Loucy (cell line): ENCODE measurements around the gene ADAMTS8.

Experiments used
- H2AFZ ChIP-seq: fragments of 200-600 bp; sonication (generic); 2 replicates; pipeline ENCODE4 v1.6.0; 2016; ENCODE audit warnings: antibody characterized with exemption, mild to moderate bottlenecking, low read length, moderate library complexity
- H3F3A ChIP-seq: fragments of 200-600 bp; 2 replicates; pipeline ENCODE4 v1.6.0; 2016; ENCODE audit warnings: antibody characterized with exemption, low read depth, mild to moderate bottlenecking
- H3K27me3 ChIP-seq: fragments of 200-600 bp; sonication (generic); 2 replicates; pipeline ENCODE4 v1.6.1; 2014; ENCODE audit warnings: low read length, mild to moderate bottlenecking; ENCODE audit not compliant: insufficient read depth, poor library complexity, severe bottlenecking
- H3K36me3 ChIP-seq: fragments of 200-600 bp; sonication (generic); 2 replicates; pipeline ENCODE4 v1.6.1; 2016; ENCODE audit warnings: low read length; ENCODE audit not compliant: insufficient read depth
- H3K4me1 ChIP-seq: fragments of 200-600 bp; sonication (generic); 2 replicates; pipeline ENCODE4 v1.5.1; 2014; ENCODE audit warnings: low read length, mild to moderate bottlenecking; ENCODE audit not compliant: insufficient read depth, poor library complexity, severe bottlenecking
- H3K4me2 ChIP-seq: fragments of 200-600 bp; sonication (generic); 2 replicates; pipeline ENCODE4 v1.6.0; 2014; ENCODE audit warnings: antibody characterized with exemption, low read length, low read depth, mild to moderate bottlenecking; ENCODE audit not compliant: poor library complexity, severe bottlenecking
- H3K4me3 ChIP-seq: fragments of 200-600 bp; sonication (generic); 2 replicates; pipeline ENCODE4 v1.5.1; 2014; ENCODE audit warnings: low read length, mild to moderate bottlenecking, mixed read lengths; ENCODE audit not compliant: poor library complexity, severe bottlenecking
- H3K79me2 ChIP-seq: fragments of 200-600 bp; sonication (generic); 2 replicates; pipeline ENCODE4 v1.6.1; 2014; ENCODE audit warnings: low read length; ENCODE audit not compliant: insufficient read depth
- H3K9ac ChIP-seq: fragments of 200-600 bp; sonication (generic); 2 replicates; pipeline ENCODE4 v1.6.0; 2014; ENCODE audit warnings: mild to moderate bottlenecking, low read depth, low read length, moderate library complexity; ENCODE audit not compliant: poor library complexity, severe bottlenecking
- H3K9me2 ChIP-seq: fragments of 200-600 bp; sonication (generic); replicated peaks from 2 replicates; pipeline ENCODE4 v1.6.1; 2016; ENCODE audit warnings: low read depth, low read length, mixed read lengths
- H3K9me3 ChIP-seq: fragments of 200-600 bp; sonication (generic); 2 replicates; pipeline ENCODE4 v1.6.1; 2014; ENCODE audit warnings: mild to moderate bottlenecking, antibody characterized with exemption, low read length, low read depth; ENCODE audit not compliant: insufficient read depth
- H4K20me1 ChIP-seq: fragments of 200-600 bp; sonication (generic); 2 replicates; pipeline ENCODE4 v1.6.0; 2014; ENCODE audit warnings: antibody characterized with exemption, low read length, mild to moderate bottlenecking; ENCODE audit not compliant: insufficient read depth, poor library complexity, severe bottlenecking
- CTCF ChIP-seq: fragments of 200-600 bp; sonication (generic); conservative IDR thresholded peaks from 2 replicates; pipeline ENCODE4 v1.5.1; 2014; ENCODE audit warnings: mild to moderate bottlenecking, antibody characterized with exemption, low read length
- EZH2phosphoT487 ChIP-seq: fragments of 200-600 bp; IDR thresholded peaks from 2 replicates; pipeline ENCODE4 v1.6.1; 2018; ENCODE audit warnings: antibody characterized with exemption, mild to moderate bottlenecking, moderate library complexity, borderline replicate concordance

ADAMTS8 gene

DNA sequence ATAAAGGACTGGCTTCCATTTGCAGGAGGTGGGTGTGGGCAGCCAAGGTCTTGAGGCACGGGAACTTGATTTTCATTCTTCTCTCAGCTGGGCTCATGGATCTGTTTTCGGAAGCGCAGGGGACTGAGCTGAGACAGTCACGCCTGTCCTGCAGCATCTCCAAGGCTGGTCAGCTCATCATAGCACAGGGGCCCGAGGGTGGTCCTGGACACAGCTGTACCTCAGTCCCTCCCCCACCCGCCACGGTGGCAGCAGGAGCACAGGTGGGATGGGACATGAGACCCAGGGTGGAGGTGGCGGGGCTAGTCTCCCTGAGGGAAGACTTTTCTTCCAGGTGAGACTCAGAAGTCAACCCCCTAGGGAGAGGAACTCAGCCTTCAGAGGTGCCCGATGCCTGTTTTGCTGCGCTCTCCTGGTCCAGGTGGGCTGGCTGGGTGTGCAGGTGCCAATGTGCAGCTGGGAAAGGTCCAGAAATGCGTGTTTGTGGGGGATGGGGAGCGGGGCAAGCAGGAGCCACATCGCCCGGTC is 3.7 kb downstream of the ADAMTS8 start:
- Histone ChIP-seq H3K9ac (no peak overlapping the region), H3K4me1 (no peaks in the 10 kb centered on the region), H3K27me3 (peaks cover 5% of the 10 kb centered on the region), H3K79me2 (no peaks in the 10 kb centered on the region), H2AFZ (no peak overlapping the region), H3F3A (no peaks in the 10 kb centered on the region), H3K4me3 (no peak overlapping the region), H3K36me3 (no peaks in the 10 kb centered on the region), H3K9me2 (no peaks in the 10 kb centered on the region), H3K9me3 (no peaks in the 10 kb centered on the region), H4K20me1 (no peaks in the 10 kb centered on the region), H3K4me2 (no peak overlapping the region)
- TF ChIP-seq CTCF (no peak), EZH2phosphoT487 (no peak)

DNA sequence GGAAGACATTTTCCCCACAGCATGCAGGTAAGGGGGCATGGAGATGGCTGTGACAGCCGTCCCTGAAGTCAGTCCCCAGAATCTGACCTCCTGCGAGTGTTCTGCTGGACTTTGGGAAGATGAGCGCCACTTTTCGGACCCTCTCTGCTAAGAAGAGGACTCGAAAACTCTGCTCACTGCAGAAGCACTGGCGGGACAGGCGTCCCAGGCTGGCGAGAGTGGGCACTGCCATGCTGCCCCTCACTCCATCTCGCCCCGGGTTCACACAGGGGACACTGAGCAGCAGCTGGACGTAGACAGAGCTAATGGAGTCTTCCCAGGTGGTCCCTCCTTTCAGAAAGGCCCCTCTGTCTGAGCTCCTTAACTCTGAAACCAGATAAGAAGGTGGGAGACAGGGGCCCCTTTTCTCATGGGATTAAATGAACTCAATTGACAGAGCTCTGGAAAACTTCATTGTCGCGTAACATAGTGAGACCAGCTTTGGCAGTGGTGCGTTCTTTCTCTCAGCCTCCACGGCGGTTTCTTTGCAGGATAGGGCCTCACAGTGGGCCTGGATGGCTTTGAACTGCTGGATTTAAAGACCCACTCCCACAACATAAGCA is 4.8 kb downstream of the ADAMTS8 start:
- Histone ChIP-seq H3K27me3 (peaks cover 2% of the 10 kb centered on the region), H3K9me2 (no peaks in the 10 kb centered on the region), H2AFZ (no peak overlapping the region)

GRCh38 chr11:130422251-130422995 is 6.0 kb downstream of the ADAMTS8 start:
- no peaks in the 10 kb centered on the region for H3K27me3 ChIP-seq
- no peak overlapping the region for H3K4me3 ChIP-seq
- no peak overlapping the region for H3K9ac ChIP-seq
- no peaks in the 10 kb centered on the region for H3K79me2 ChIP-seq
- no peaks in the 10 kb centered on the region for H4K20me1 ChIP-seq
- no peak overlapping the region for H3K4me2 ChIP-seq
- no peaks in the 10 kb centered on the region for H3K4me1 ChIP-seq
- TF ChIP-seq CTCF (no peak), EZH2phosphoT487 (no peak)
- H2AFZ ChIP-seq = no peak overlapping the region
- no peaks in the 10 kb centered on the region for H3K9me2 ChIP-seq
- H3F3A ChIP-seq = no peaks in the 10 kb centered on the region
- no peaks in the 10 kb centered on the region for H3K9me3 ChIP-seq
- H3K36me3 ChIP-seq = no peaks in the 10 kb centered on the region

More for the DNA sequence above, 4.8 kb downstream of the ADAMTS8 start:
- Histone ChIP-seq H3K79me2 (no peaks in the 10 kb centered on the region), H3F3A (no peaks in the 10 kb centered on the region), H3K4me3 (no peak overlapping the region), H3K9me3 (no peaks in the 10 kb centered on the region), H3K4me1 (no peaks in the 10 kb centered on the region), H3K4me2 (no peak overlapping the region), H4K20me1 (no peaks in the 10 kb centered on the region), H3K36me3 (no peaks in the 10 kb centered on the region), H3K9ac (no peak overlapping the region)
- TF ChIP-seq EZH2phosphoT487 (no peak), CTCF (no peak)
